ENCODE data around the gene SFN. TPM values are rescaled to one million over a fixed set of nuclear protein-coding genes. Genes with fewer than 3 reads are reported as not detected.
A peak's percentile ranks its signal among the peaks of the same experiment; 100 is the strongest.

Gene SFN
- total and polyA plus RNA-seq, 2 of the 13 experiments (the other 11 are each of a cell fraction or from before 2014, with no cell fraction given): 4.3 to 5.6 TPM

DNA sequence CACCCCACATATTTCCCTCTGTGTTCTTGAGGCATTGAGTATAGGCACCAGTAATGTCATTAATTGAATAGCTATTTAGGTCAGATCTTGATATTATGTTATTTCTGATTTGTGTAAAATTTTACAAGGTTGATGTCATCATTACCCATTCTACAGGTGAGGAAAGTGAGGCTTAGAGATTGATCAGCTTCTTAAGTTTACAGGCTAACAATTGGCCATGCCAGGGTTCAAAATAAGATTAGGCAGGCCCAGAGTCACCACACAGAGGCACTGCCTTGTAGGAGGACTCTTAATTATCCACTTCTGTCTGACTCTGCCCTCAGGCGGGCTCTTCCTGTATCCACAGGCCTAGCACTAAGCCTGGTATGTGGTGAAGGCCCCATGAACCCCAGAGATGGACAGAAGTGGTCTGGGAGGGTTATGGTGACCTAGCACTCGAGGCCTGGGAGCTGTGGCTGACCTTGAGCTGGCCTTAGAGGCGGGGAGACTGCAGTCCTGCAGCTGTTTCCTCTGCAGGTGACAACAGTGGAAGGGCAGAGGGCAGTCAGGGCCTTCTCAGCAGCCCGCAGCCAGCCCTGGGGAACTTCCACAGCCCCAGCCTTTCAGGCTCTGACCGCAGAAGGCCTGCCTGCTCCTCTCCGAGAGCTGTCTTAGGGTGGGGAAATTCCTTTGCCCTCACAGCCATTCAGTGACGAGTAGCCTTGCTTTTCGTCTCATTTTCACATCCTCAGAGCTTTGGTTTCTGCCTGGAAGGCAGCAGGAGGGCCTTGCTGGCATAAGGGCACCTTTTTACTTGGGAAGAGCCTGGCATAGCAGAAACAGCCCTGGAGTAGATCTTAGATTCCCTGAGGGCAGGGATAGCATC lies 24.2 kb upstream of the SFN start (continued):
- TF ChIP-seq, protein P1, sequence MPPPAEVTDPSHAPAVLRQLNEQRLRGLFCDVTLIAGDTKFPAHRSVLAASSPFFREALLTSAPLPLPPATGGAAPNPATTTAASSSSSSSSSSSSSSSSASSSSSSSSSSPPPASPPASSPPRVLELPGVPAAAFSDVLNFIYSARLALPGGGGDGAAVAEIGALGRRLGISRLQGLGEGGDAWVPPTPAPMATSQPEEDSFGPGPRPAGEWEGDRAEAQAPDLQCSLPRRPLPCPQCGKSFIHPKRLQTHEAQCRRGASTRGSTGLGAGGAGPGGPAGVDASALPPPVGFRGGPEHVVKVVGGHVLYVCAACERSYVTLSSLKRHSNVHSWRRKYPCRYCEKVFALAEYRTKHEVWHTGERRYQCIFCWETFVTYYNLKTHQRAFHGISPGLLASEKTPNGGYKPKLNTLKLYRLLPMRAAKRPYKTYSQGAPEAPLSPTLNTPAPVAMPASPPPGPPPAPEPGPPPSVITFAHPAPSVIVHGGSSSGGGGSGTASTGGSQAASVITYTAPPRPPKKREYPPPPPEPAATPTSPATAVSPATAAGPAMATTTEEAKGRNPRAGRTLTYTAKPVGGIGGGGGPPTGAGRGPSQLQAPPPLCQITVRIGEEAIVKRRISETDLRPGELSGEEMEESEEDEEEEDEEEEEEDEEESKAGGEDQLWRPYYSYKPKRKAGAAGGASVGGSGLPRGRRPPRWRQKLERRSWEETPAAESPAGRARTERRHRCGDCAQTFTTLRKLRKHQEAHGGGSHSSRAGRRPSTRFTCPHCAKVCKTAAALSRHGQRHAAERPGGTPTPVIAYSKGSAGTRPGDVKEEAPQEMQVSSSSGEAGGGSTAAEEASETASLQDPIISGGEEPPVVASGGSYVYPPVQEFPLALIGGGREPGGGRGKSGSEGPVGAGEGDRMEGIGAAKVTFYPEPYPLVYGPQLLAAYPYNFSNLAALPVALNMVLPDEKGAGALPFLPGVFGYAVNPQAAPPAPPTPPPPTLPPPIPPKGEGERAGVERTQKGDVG (CRISPR knock-in tag; IDR thresholded peaks at IDR 0.05; ENCODE audit: borderline replicate concordance): peak; percentile 63; the same call in 1 of the 2 replicates
- 0 out of 2 replicates have a peak, but pooled peaks have one; percentile 40 for TF ChIP-seq ADNP (CRISPR knock-in tag; IDR thresholded peaks at IDR 0.05)
- TF ChIP-seq U2AF1 (optimal IDR thresholded peaks at IDR 0.05; ENCODE audit: low read depth, low read length): no peak
- peak; percentile 31; the same call in 1 of the 2 replicates for TF ChIP-seq NR2F2 (IDR thresholded peaks at IDR 0.05; ENCODE audit: borderline replicate concordance, low read depth)
- TF ChIP-seq, protein P2, sequence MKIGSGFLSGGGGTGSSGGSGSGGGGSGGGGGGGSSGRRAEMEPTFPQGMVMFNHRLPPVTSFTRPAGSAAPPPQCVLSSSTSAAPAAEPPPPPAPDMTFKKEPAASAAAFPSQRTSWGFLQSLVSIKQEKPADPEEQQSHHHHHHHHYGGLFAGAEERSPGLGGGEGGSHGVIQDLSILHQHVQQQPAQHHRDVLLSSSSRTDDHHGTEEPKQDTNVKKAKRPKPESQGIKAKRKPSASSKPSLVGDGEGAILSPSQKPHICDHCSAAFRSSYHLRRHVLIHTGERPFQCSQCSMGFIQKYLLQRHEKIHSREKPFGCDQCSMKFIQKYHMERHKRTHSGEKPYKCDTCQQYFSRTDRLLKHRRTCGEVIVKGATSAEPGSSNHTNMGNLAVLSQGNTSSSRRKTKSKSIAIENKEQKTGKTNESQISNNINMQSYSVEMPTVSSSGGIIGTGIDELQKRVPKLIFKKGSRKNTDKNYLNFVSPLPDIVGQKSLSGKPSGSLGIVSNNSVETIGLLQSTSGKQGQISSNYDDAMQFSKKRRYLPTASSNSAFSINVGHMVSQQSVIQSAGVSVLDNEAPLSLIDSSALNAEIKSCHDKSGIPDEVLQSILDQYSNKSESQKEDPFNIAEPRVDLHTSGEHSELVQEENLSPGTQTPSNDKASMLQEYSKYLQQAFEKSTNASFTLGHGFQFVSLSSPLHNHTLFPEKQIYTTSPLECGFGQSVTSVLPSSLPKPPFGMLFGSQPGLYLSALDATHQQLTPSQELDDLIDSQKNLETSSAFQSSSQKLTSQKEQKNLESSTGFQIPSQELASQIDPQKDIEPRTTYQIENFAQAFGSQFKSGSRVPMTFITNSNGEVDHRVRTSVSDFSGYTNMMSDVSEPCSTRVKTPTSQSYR (CRISPR knock-in tag; IDR thresholded peaks at IDR 0.05; ENCODE audit: borderline replicate concordance): peak; percentile 39; the same call in 1 of the 2 replicates
- TF ChIP-seq RAD21 (CRISPR knock-in tag; IDR thresholded peaks at IDR 0.05): peak; percentile 64
- no peak for TF ChIP-seq HNRNPUL1 (IDR thresholded peaks at IDR 0.05; ENCODE audit: low read depth, low read length)
- peak; percentile 94 for TF ChIP-seq SP5 (CRISPR knock-in tag; IDR thresholded peaks at IDR 0.05; ENCODE audit: borderline replicate concordance, low read depth)
- no peak for TF ChIP-seq POLR2AphosphoS2 (IDR thresholded peaks at IDR 0.05; ENCODE audit: low read depth, low read length)
- peak; percentile 45; the same call in 1 of the 2 replicates for TF ChIP-seq ZNF768 (CRISPR knock-in tag; IDR thresholded peaks at IDR 0.05)
- TF ChIP-seq, protein P3, sequence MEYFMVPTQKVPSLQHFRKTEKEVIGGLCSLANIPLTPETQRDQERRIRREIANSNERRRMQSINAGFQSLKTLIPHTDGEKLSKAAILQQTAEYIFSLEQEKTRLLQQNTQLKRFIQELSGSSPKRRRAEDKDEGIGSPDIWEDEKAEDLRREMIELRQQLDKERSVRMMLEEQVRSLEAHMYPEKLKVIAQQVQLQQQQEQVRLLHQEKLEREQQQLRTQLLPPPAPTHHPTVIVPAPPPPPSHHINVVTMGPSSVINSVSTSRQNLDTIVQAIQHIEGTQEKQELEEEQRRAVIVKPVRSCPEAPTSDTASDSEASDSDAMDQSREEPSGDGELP (IDR thresholded peaks at IDR 0.05; ENCODE audit: borderline replicate concordance, low read depth): peak; percentile 97
- peak; percentile 64 for TF ChIP-seq PITX1 (CRISPR knock-in tag; IDR thresholded peaks at IDR 0.05)
- TF ChIP-seq MYC (CRISPR knock-in tag; IDR thresholded peaks at IDR 0.05; ENCODE audit: borderline replicate concordance): no peak
- TF ChIP-seq MIER2 (CRISPR knock-in tag; IDR thresholded peaks at IDR 0.05): no peak
- TF ChIP-seq ZNF496 (CRISPR knock-in tag; IDR thresholded peaks at IDR 0.05; ENCODE audit: insufficient replicate concordance): no peak
- no peak for TF ChIP-seq HMG20B (CRISPR knock-in tag; conservative IDR thresholded peaks at IDR 0.05)
- peak; percentile 67 for TF ChIP-seq GATAD1 (CRISPR knock-in tag; IDR thresholded peaks at IDR 0.05)
- TF ChIP-seq ZNF644 (CRISPR knock-in tag; IDR thresholded peaks at IDR 0.05; ENCODE audit: low read depth): 0 out of 2 replicates have a peak, but pooled peaks have one; percentile 19
- TF ChIP-seq, protein P4, sequence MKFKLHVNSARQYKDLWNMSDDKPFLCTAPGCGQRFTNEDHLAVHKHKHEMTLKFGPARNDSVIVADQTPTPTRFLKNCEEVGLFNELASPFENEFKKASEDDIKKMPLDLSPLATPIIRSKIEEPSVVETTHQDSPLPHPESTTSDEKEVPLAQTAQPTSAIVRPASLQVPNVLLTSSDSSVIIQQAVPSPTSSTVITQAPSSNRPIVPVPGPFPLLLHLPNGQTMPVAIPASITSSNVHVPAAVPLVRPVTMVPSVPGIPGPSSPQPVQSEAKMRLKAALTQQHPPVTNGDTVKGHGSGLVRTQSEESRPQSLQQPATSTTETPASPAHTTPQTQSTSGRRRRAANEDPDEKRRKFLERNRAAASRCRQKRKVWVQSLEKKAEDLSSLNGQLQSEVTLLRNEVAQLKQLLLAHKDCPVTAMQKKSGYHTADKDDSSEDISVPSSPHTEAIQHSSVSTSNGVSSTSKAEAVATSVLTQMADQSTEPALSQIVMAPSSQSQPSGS (CRISPR knock-in tag; IDR thresholded peaks at IDR 0.05): peak; percentile 42; the same call in 1 of the 2 replicates

All from HepG2 (cell line).